Stimulated activated CD4-positive, alpha-beta T cell treated with anti-CD3 and anti-CD28 coated beads, Interleukin-1b, Interleukin-23, amount 100 ng/mL, for 1 hour (primary cell): ENCODE results near the gene ADORA2B.
"Not testable (repeated sequence)": the region's sequence is repeated elsewhere in the genome, so short reads cannot be mapped to it uniquely, and the experiment has no call there.

ENCODE experiments used
- DNase-seq, 2 donors: peaks; one replicate each; pipeline ENCODE4 v3.0.0-alpha.2; 2020; ENCODE audit warnings: low read depth in 2 of 2

ADORA2B gene

GRCh38 chr17:15944759-15945526, at the start of gene ADORA2B:
ADORA2B (plus strand) TSS chr17:15945130; CDS start chr17:15945249, 119 bp downstream.
- DNase-seq, result peak in 1 of 2 donors; percentile 30

- DNase-seq, result no peak
These were observed 48.7 kb upstream of the ADORA2B start for GRCh38 chr17:15896277-15896676.

- no peak for DNase-seq
These were observed 48.1 kb upstream of the ADORA2B start for GRCh38 chr17:15896834-15897233.

DNA sequence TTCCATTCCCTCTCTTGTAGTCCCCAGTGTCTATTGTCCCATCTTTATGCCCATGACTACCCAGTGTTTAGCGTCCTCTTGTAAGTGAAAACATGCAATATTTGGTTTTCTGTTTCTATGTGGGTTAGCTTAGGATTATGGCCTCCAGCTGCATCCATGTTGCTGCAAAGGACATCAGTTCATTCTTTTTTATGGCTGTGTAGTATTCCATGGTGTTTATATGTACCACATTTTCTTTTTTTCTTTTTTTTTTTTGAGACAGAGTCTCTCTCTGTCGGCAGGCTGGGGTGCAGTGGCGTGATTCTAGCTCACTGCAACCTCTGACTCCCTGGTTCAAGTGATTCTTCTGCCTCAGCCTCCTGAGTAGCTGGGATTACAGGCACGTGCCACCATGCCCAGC, 45.3 kb upstream of the ADORA2B start:
- DNase-seq, result not testable (repeated sequence)

DNA sequence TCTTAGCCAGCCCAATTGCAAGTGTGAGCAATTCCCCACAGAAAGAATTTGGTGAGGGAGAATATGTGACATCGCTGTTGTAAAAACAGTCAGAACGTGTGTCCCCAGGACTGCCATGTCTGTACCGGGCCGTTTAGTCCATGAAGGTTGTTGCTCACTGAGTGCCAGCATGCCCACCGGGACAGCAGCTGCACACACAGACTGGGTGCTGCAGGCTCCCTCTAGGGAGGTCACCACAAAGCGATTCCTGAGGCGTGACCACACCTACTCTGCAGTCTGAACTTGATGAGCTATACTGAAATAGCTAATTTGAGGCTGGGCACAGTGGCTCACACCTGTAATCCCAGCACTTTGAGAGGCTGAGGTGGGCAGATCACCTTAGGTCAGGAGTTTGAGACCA, 44.1 kb upstream of the ADORA2B start:
- no peak for DNase-seq

- DNase-seq, result not testable (repeated sequence)
These were observed 39.7 kb upstream of the ADORA2B start for GRCh38 chr17:15905236-15905635.

DNA sequence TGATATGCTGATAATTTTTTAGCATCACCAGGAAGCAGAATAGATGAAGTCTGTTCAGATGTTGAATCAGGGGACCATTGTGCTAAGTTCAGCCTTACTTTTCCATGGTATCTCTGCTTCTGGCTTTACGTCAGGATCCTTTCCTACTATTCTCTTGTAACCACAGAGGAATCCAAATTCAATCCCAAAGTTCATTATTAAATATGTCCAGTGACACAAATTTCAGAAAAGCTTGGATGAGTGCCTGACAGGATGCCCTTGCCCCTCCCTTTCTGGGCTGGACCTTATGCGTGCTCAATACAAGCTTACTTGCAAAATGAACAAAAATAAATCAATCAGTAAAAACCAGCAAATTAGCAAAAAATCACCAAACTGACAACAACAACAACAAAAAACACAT, 37.6 kb upstream of the ADORA2B start:
- DNase-seq, result no peak

GRCh38 chr17:15908378-15908777, 36.6 kb upstream of the ADORA2B start:
- no peak for DNase-seq

DNA sequence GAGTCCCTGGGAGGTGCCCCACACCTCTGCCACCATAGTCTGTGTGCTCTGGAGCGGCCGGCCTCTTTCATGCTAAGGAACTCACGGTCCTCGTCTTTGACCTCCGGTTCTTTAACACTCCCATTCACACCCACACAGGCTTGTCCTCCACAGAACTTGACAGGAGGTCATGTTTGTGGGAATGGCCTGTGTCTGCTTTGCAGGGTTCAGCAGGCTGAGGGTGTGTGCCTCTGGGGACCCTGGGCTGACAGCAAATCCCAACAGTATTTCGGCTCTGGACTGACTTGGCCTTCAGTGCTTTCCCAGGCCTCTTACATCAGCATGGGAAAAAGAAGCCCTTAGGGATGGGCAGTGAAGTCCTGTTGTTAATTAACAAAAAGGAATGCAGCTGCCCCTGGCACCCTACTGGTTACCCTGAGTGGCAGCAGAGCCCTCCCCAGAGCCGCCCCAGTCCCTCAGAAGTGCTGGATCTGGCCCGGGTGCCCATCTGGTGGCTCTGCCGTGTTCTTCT, 35.4 kb upstream of the ADORA2B start:
- no peak for DNase-seq

DNA sequence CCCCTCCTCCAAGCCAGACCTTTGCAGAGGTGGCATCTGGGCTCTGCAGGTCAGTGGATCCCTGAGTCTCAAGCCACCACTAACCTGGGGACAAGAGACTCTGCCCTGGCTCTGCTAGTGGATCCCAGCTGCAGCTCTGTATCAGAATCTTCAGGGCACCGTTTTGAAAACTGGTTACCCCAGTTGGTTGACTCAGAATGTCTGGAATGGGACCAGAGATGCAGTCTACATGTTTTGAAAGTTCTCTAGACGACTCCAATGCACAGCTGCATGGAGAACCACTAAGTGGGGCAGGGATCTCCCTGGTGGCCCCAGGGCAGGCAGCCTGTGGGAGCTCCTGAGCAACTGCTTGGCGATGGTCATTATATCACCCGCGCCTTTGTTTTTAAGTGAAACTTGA, 34.1 kb upstream of the ADORA2B start:
- no peak for DNase-seq

GRCh38 chr17:15911701-15912100, 33.2 kb upstream of the ADORA2B start:
- DNase-seq, result not testable (repeated sequence)

DNA sequence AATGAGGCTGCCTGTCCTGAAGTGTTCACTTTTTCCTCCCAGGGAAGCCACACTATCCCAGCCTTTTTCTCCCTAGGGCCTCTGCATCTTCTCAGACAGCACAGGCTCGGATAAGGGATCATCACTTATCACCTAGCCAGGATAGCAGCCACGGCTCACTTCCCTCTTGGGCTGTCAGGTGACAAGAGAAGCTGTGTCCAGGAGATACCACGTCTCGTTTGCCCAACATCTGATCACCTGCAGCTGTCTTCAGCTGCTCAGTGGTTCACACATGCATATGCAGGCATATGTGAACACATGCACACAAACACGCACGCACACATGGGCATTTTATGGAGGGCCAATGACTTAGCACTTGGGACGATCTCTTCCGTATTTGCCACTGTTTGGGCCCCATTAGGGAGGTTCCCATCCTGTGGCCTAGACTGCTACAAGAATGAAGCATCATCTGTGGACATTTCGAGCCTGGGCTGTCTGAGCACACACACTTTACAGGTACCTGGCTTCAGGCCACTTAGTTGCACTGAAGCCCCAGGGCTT, 32.4 kb upstream of the ADORA2B start:
- DNase-seq, result no peak

DNA sequence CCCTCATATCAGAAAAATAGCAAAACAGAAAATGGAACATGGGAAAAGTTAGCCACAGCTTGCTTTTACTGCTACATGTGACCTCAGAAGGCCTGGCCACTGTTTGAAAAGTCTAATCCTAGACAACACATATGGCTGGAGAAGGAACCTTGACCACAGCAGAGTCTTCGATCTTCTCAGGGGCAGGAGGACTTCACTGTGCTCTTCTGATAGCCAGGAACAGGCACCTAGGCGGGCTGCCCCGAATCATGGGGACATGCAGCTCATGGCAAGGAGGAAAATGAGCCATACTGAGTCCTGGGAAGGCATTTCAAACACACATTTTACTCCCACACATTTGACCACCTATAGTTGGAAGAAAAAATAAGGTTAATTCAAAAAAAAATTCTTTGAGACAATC, 31.1 kb upstream of the ADORA2B start:
- DNase-seq, result no peak

- no peak for DNase-seq
These were observed 30.3 kb upstream of the ADORA2B start for GRCh38 chr17:15914400-15915170.

GRCh38 chr17:15915961-15916360, 29.0 kb upstream of the ADORA2B start:
- DNase-seq, result no peak

DNA sequence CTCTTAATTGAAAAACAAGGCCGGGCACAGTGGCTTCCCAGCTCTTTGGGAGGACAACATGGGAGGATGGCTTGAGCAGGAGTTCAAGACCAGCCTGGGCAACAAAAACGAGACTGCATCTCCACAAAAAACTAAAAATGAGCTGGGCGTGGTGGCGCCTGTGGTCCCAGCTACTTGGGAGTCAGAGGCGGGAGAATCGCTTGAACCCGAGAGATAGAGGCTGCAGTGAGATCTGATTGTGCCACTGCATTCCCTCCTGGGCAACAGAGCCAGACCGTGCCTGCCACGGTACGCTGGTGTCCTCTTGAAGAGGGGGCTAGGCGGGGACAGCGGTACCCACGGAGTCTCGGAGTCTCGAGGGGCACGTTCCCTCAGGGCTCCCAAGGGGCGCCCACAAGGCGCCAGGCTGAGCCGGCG, 27.9 kb upstream of the ADORA2B start:
- no peak for DNase-seq

GRCh38 chr17:15917438-15918027, 27.4 kb upstream of the ADORA2B start:
- no peak for DNase-seq

DNA sequence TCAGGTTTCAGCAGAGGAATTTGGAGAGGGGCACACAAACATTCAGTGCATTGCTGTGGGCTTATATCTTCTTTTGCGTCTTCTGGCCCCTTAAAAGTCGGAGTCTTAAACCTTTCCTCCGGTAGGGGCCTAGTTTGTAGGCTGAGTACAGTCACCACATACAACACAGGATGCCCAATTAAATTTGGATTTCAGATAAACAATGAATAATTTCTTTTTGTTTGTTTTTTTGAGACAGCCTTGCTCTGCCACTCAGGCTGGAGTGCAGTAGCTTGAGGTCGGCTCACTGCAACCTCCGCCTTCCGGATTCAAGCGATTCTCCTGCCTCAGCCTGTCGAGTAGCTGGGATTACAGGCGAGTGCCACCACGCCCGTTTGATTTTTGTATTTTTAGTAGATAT, 26.7 kb upstream of the ADORA2B start:
- no peak for DNase-seq

GRCh38 chr17:15918661-15919259, 26.2 kb upstream of the ADORA2B start:
- no peak for DNase-seq

GRCh38 chr17:15919466-15919865, 25.5 kb upstream of the ADORA2B start:
- no peak for DNase-seq

- DNase-seq, result no peak
These were observed 24.1 kb upstream of the ADORA2B start for GRCh38 chr17:15920758-15921239.

GRCh38 chr17:15921640-15922039, 23.3 kb upstream of the ADORA2B start:
- no peak for DNase-seq
